ENCODE results near the gene DCST2.

Gene DCST2

GRCh38 chr1:154993572-154994268 is 39.9 kb downstream of the DCST2 start, which contains the start of gene LENEP:
Gene LENEP (plus strand): TSS chr1:154993586. CDS start chr1:154993608, 22 bp downstream.
- TF ChIP-seq, protein P1, sequence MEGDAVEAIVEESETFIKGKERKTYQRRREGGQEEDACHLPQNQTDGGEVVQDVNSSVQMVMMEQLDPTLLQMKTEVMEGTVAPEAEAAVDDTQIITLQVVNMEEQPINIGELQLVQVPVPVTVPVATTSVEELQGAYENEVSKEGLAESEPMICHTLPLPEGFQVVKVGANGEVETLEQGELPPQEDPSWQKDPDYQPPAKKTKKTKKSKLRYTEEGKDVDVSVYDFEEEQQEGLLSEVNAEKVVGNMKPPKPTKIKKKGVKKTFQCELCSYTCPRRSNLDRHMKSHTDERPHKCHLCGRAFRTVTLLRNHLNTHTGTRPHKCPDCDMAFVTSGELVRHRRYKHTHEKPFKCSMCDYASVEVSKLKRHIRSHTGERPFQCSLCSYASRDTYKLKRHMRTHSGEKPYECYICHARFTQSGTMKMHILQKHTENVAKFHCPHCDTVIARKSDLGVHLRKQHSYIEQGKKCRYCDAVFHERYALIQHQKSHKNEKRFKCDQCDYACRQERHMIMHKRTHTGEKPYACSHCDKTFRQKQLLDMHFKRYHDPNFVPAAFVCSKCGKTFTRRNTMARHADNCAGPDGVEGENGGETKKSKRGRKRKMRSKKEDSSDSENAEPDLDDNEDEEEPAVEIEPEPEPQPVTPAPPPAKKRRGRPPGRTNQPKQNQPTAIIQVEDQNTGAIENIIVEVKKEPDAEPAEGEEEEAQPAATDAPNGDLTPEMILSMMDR (IDR thresholded peaks at IDR 0.05; ENCODE audit: control insufficient read depth, insufficient read depth, low read depth, low read length, missing control alignments), result no peak
- H3K4me3 ChIP-seq (ENCODE audit: control insufficient read depth, low read depth, low read length), result no peak within 1 kb of the TSS
- no peak for DNase-seq (ENCODE audit: low read depth)

- TF ChIP-seq, protein P1 (IDR thresholded peaks at IDR 0.05; ENCODE audit: control insufficient read depth, insufficient read depth, low read depth, low read length, missing control alignments), result peak; percentile 10
- DNase-seq (ENCODE audit: low read depth), result no peak
- H3K4me3 ChIP-seq (ENCODE audit: control insufficient read depth, low read depth, low read length), result no peak overlapping the region
Observed at GRCh38 chr1:154992721-154993571, 40.6 kb downstream of the DCST2 start.

- no peak overlapping the region for H3K4me3 ChIP-seq (ENCODE audit: control insufficient read depth, low read depth, low read length)
- TF ChIP-seq, protein P1 (IDR thresholded peaks at IDR 0.05; ENCODE audit: control insufficient read depth, insufficient read depth, low read depth, low read length, missing control alignments), result no peak
- DNase-seq (ENCODE audit: low read depth), result no peak
Observed at GRCh38 chr1:154990276-154990675, 43.3 kb downstream of the DCST2 start.

GRCh38 chr1:154989195-154989860 is 44.3 kb downstream of the DCST2 start:
- TF ChIP-seq, protein P1 (IDR thresholded peaks at IDR 0.05; ENCODE audit: control insufficient read depth, insufficient read depth, low read depth, low read length, missing control alignments), result no peak
- no peak for DNase-seq (ENCODE audit: low read depth)
- no peak overlapping the region for H3K4me3 ChIP-seq (ENCODE audit: control insufficient read depth, low read depth, low read length)

DNA sequence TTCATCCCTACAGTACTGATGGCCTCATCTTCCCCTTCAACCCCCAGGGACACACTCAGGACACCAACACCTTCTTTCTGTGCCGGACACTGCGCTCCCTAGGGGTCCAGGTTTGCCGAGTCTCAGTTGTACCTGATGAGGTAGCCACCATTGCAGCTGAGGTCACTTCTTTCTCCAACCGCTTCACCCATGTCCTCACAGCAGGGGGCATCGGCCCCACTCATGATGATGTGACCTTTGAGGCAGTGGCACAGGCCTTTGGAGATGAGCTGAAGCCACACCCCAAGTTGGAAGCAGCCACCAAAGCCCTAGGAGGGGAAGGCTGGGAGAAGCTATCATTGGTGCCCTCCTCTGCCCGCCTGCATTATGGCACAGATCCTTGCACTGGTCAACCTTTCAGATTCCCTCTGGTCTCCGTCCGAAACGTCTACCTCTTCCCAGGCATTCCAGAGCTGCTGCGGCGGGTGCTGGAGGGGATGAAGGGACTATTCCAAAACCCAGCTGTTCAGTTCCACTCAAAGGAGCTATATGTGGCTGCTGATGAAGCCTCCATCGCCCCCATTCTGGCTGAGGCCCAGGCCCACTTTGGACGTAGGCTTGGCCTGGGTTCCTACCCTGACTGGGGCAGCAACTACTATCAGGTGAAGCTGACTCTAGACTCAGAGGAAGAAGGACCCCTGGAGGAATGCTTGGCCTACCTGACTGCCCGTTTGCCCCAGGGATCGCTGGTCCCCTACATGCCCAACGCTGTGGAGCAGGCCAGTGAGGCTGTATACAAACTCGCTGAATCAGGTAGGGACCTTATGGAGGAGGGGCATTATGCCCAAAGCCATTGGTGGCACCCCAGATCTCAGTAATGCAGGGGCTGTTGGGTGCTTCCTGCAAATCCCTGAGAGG is 45.3 kb downstream of the DCST2 start:
- TF ChIP-seq, protein P1 (IDR thresholded peaks at IDR 0.05; ENCODE audit: control insufficient read depth, insufficient read depth, low read depth, low read length, missing control alignments), result no peak
- DNase-seq (ENCODE audit: low read depth), result no peak
- no peak overlapping the region for H3K4me3 ChIP-seq (ENCODE audit: control insufficient read depth, low read depth, low read length)
